ENCODE measurements around the gene TRIM56.
"Not testable (repeated sequence)": the region's sequence is repeated elsewhere in the genome, so short reads cannot be mapped to it uniquely, and the experiment has no call there.

- not testable (repeated sequence) for TF ChIP-seq CTCF (conservative IDR thresholded peaks at IDR 0.05 in 1 of 2, IDR thresholded peaks at IDR 0.05 in 1 of 2; ENCODE audit: low read depth in 1 of 2, low read length in 2 of 2); EZH2 (IDR thresholded peaks at IDR 0.05; ENCODE audit: low read length, missing control alignments)
Measured at GRCh38 chr7:101105248-101105647, 20.0 kb downstream of the TRIM56 start.
